Endothelial cell (in vitro differentiated cells): ENCODE data around the gene NPAS1. TPM values are rescaled to one million over a fixed set of nuclear protein-coding genes. Genes with fewer than 3 reads are reported as not detected.
"Not testable (repeated sequence)": the region's sequence is repeated elsewhere in the genome, so short reads cannot be mapped to it uniquely, and the experiment has no call there.

Experiments used
- DNase-seq: peaks from one replicate; pipeline ENCODE4 v3.0.0; 2021; ENCODE audit warnings: low spot score
- H3K27ac Mint-ChIP-seq: one replicate; pipeline ENCODE4 v1.8.0; 2021; ENCODE audit warnings: mixed read lengths, inconsistent platforms; ENCODE audit not compliant: unreplicated experiment
- H3K27me3 Mint-ChIP-seq: one replicate; pipeline ENCODE4 v1.8.0; 2021; ENCODE audit warnings: mild to moderate bottlenecking, moderate library complexity, mixed read lengths, inconsistent platforms; ENCODE audit not compliant: unreplicated experiment
- H3K36me3 Mint-ChIP-seq: one replicate; pipeline ENCODE4 v1.8.0; 2021; ENCODE audit warnings: mild to moderate bottlenecking, low read depth, mixed read lengths, inconsistent platforms; ENCODE audit not compliant: unreplicated experiment
- H3K4me1 Mint-ChIP-seq: one replicate; pipeline ENCODE4 v1.8.0; 2021; ENCODE audit warnings: mild to moderate bottlenecking, mixed read lengths, inconsistent platforms; ENCODE audit not compliant: unreplicated experiment
- H3K4me3 Mint-ChIP-seq: one replicate; pipeline ENCODE4 v1.8.0; 2021; ENCODE audit warnings: mild to moderate bottlenecking, mixed read lengths, inconsistent platforms; ENCODE audit not compliant: unreplicated experiment
- H3K9me3 Mint-ChIP-seq: one replicate; pipeline ENCODE4 v1.8.0; 2021; ENCODE audit warnings: mixed read lengths, inconsistent platforms; ENCODE audit not compliant: unreplicated experiment
- CTCF ChIP-seq: fragments of 200-600 bp; sonication (generic); IDR thresholded peaks from one replicate; pipeline ENCODE4 v1.5.0; 2021; ENCODE audit warnings: antibody characterized with exemption; ENCODE audit not compliant: unreplicated experiment
- total RNA-seq: library from RNA; stranded (reverse); fragmentation: NEBNext Ultra II Directional; extraction: Animal tissue kit (Norgen Biotek cat#: 25700); gene quantifications from one replicate; pipeline ENCODE4 v1.2.1, GENCODE V29; 2021; ENCODE audit not compliant: unreplicated experiment

The NPAS1 gene
- total RNA-seq, 1 donor from 2014 or later: 1.0 TPM

GRCh38 chr19:47005164-47005641 lies 14.4 kb upstream of the NPAS1 start:
- peaks cover 9% of the 10 kb centered on the region for H3K4me1 Mint-ChIP-seq
- peaks cover 22% of the 10 kb centered on the region for H3K27me3 Mint-ChIP-seq
- H3K9me3 Mint-ChIP-seq: peaks cover 6% of the 10 kb centered on the region
- no peak for DNase-seq
- H3K4me3 Mint-ChIP-seq: no peak overlapping the region
- H3K36me3 Mint-ChIP-seq: peaks cover 28% of the 10 kb centered on the region
- no peak overlapping the region for H3K27ac Mint-ChIP-seq
- no peak for TF ChIP-seq CTCF

- H3K36me3 Mint-ChIP-seq: peaks cover 25% of the 10 kb centered on the region
- peaks cover 9% of the 10 kb centered on the region for H3K4me1 Mint-ChIP-seq
- peak overlapping the region; percentile 62 for H3K4me3 Mint-ChIP-seq
- DNase-seq: no peak
- peaks cover 6% of the 10 kb centered on the region for H3K9me3 Mint-ChIP-seq
- TF ChIP-seq CTCF: no peak
- peak overlapping the region; percentile 32 for H3K27ac Mint-ChIP-seq
- peaks cover 21% of the 10 kb centered on the region for H3K27me3 Mint-ChIP-seq
Measured at GRCh38 chr19:47005873-47006272, 13.8 kb upstream of the NPAS1 start.

GRCh38 chr19:47006496-47006895 lies 13.1 kb upstream of the NPAS1 start:
- Mint-ChIP-seq H3K27ac (no peak overlapping the region), H3K4me3 (no peak overlapping the region)
- DNase-seq: no peak

GRCh38 chr19:47010549-47010948 lies 9.1 kb upstream of the NPAS1 start:
- peaks cover 19% of the 10 kb centered on the region for H3K36me3 Mint-ChIP-seq
- not testable (repeated sequence) for H3K27ac Mint-ChIP-seq, H3K4me1 Mint-ChIP-seq, H3K9me3 Mint-ChIP-seq, H3K4me3 Mint-ChIP-seq, DNase-seq
- peaks cover 15% of the 10 kb centered on the region for H3K27me3 Mint-ChIP-seq

More at GRCh38 chr19:47006496-47006895, 13.1 kb upstream of the NPAS1 start:
- TF ChIP-seq CTCF: no peak
- H3K36me3 Mint-ChIP-seq: peaks cover 20% of the 10 kb centered on the region
- H3K27me3 Mint-ChIP-seq: peaks cover 20% of the 10 kb centered on the region
- H3K9me3 Mint-ChIP-seq: peaks cover 6% of the 10 kb centered on the region
- peaks cover 5% of the 10 kb centered on the region for H3K4me1 Mint-ChIP-seq

GRCh38 chr19:47012617-47013016 lies 7.0 kb upstream of the NPAS1 start:
- Mint-ChIP-seq H3K27ac (no peak overlapping the region), H3K36me3 (peaks cover 12% of the 10 kb centered on the region), H3K4me1 (peaks cover 5% of the 10 kb centered on the region), H3K4me3 (peak overlapping the region; percentile 54), H3K27me3 (peaks cover 9% of the 10 kb centered on the region), H3K9me3 (peaks cover 6% of the 10 kb centered on the region)
- no peak for TF ChIP-seq CTCF
- no peak for DNase-seq
